Natural killer cell (primary cell): Measurements from ENCODE around the gene SPRED1. TPM values are rescaled to one million over a fixed set of nuclear protein-coding genes. Genes with fewer than 3 reads are reported as not detected.

Source experiments
- ATAC-seq, 3 donors: fragments of 150-1000 bp in 2 of 3; fragments of 200-7000 bp in 1 of 3; cut with Tn5 transposase; 1 replicate in 1 of 3; 2 replicates in 2 of 3; pipeline ENCODE4 v1.10.0; 2021; ENCODE audit warnings: mild to moderate bottlenecking in 2 of 3, moderate library complexity in 2 of 3
- DNase-seq, 2 donors: peaks; one replicate each; pipeline versions ENCODE4 v3.0.0 to v3.0.0-alpha.2; 2013 to 2021; ENCODE audit warnings: mixed read lengths in 1 of 2
- H3K27ac ChIP-seq: one replicate; pipeline ENCODE4 v1.5.1; 2013; ENCODE audit warnings: mild to moderate bottlenecking, low read length
- H3K27me3 ChIP-seq: one replicate; pipeline ENCODE4 v1.6.1; 2013; ENCODE audit warnings: low read length; ENCODE audit not compliant: control insufficient read depth, insufficient read depth
- H3K36me3 ChIP-seq: one replicate; pipeline ENCODE4 v1.6.1; 2013; ENCODE audit warnings: low read length; ENCODE audit not compliant: control insufficient read depth, insufficient read depth
- H3K4me1 ChIP-seq: one replicate; pipeline ENCODE4 v1.6.1; 2013; ENCODE audit warnings: low read length; ENCODE audit not compliant: control insufficient read depth, insufficient read depth
- H3K4me3 ChIP-seq: one replicate; pipeline ENCODE4 v1.5.1; 2013; ENCODE audit warnings: low read length
- H3K9me3 ChIP-seq: one replicate; pipeline ENCODE4 v1.6.1; 2013; ENCODE audit warnings: low read length; ENCODE audit not compliant: control insufficient read depth, insufficient read depth
- H3K27ac Mint-ChIP-seq, 2 donors: one replicate each; pipeline ENCODE4 v1.8.0; 2022; ENCODE audit warnings: mild to moderate bottlenecking in 2 of 2, mixed read lengths in 2 of 2, moderate library complexity in 1 of 2
- H3K27me3 Mint-ChIP-seq, 2 donors: one replicate each; pipeline ENCODE4 v1.8.0; 2022; ENCODE audit warnings: low read depth in 2 of 2, mixed read lengths in 2 of 2
- H3K36me3 Mint-ChIP-seq: one replicate; pipeline ENCODE4 v1.8.0; 2022; ENCODE audit warnings: mixed read lengths
- H3K4me1 Mint-ChIP-seq, 2 donors: one replicate each; pipeline ENCODE4 v1.8.0; 2022; ENCODE audit warnings: mixed read lengths in 2 of 2
- H3K4me3 Mint-ChIP-seq: one replicate; pipeline ENCODE4 v1.8.0; 2022; ENCODE audit warnings: mild to moderate bottlenecking, moderate library complexity, mixed read lengths
- H3K9me3 Mint-ChIP-seq, 2 donors: one replicate each; pipeline ENCODE4 v1.8.0; 2022; ENCODE audit warnings: mixed read lengths in 2 of 2
- WGBS: methylation state at CpG from one replicate; pipeline ENCODE4 v1.1.7; 2013; ENCODE audit warnings: missing lambda C conversion rate; ENCODE audit not compliant: insufficient coverage; 5-methylcytosine and 5-hydroxymethylcytosine counted together
- intact Hi-C: fragments of 100-400 bp; cut with micrococcal nuclease; formaldehyde crosslinking; loops from one replicate; pipeline ENCODE4 v1.14.2; 2022
- total RNA-seq, 4 donors: library from RNA; stranded (reverse); fragments of 120-200 nt in 1 of 4; gene quantifications; one replicate each; pipeline versions ENCODE4 v1.2.3 to v1.2.4, GENCODE V29; 2013 to 2022
- TF ChIP-seq, protein P1 (sequence below): fragments of 200-600 bp; IDR thresholded peaks from one replicate; pipeline ENCODE4 v1.8.0; 2022; ENCODE audit warnings: antibody characterized with exemption

SPRED1 gene
- total RNA-seq, 3 donors from 2014 or later (not counting 1 experiment from before 2014, with no cell fraction given): 1.1 to 2.0 (median 1.5) TPM

DNA sequence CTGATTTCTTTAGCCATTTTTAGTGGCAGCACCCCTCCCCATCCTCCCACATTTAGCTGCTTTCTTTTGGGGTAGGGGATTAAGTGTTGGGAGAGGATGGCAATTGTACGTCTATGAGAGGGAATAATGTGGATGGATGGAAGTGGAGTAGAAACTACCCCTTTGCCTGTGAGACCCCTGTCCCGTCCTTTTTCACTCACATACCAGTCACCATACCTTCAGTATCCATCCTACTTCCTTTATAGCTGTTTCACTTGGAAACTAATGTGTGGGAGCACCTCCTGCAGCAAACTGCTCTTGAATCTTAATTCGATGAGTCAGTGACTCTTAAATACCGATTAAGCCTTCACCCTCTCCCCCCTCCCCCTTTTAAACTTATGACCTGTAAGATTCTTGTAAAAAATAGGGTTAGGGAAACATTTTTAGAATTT is 730 bp downstream of the SPRED1 start:
- Mint-ChIP-seq H3K9me3 (no peaks in the 10 kb centered on the region), H3K27ac (peak overlapping the region; percentile 24 to 81), H3K27me3 (peaks cover 4 to 13% of the 10 kb centered on the region in 2 donors), H3K4me3 (peak overlapping the region; percentile 91), H3K36me3 (no peaks in the 10 kb centered on the region), H3K4me1 (peaks cover 29 to 30% of the 10 kb centered on the region in 2 donors)
- Histone ChIP-seq H3K4me1 (peaks cover 18% of the 10 kb centered on the region), H3K4me3 (peak overlapping the region; percentile 72), H3K36me3 (no peaks in the 10 kb centered on the region), H3K9me3 (no peaks in the 10 kb centered on the region), H3K27ac (no peak overlapping the region), H3K27me3 (peaks cover 6% of the 10 kb centered on the region)
- ATAC-seq (no peak), DNase-seq (peak in 1 of 2 donors; percentile 27)
- TF ChIP-seq, protein P1, sequence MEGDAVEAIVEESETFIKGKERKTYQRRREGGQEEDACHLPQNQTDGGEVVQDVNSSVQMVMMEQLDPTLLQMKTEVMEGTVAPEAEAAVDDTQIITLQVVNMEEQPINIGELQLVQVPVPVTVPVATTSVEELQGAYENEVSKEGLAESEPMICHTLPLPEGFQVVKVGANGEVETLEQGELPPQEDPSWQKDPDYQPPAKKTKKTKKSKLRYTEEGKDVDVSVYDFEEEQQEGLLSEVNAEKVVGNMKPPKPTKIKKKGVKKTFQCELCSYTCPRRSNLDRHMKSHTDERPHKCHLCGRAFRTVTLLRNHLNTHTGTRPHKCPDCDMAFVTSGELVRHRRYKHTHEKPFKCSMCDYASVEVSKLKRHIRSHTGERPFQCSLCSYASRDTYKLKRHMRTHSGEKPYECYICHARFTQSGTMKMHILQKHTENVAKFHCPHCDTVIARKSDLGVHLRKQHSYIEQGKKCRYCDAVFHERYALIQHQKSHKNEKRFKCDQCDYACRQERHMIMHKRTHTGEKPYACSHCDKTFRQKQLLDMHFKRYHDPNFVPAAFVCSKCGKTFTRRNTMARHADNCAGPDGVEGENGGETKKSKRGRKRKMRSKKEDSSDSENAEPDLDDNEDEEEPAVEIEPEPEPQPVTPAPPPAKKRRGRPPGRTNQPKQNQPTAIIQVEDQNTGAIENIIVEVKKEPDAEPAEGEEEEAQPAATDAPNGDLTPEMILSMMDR: no peak
- intact Hi-C loops: loop anchor here (5.0 kb wide), 1 partner anchor 54 kb away; no protein-coding TSS in a partner anchor
- WGBS: 0% methylated on average over 2 of the region's 4 CpGs

DNA sequence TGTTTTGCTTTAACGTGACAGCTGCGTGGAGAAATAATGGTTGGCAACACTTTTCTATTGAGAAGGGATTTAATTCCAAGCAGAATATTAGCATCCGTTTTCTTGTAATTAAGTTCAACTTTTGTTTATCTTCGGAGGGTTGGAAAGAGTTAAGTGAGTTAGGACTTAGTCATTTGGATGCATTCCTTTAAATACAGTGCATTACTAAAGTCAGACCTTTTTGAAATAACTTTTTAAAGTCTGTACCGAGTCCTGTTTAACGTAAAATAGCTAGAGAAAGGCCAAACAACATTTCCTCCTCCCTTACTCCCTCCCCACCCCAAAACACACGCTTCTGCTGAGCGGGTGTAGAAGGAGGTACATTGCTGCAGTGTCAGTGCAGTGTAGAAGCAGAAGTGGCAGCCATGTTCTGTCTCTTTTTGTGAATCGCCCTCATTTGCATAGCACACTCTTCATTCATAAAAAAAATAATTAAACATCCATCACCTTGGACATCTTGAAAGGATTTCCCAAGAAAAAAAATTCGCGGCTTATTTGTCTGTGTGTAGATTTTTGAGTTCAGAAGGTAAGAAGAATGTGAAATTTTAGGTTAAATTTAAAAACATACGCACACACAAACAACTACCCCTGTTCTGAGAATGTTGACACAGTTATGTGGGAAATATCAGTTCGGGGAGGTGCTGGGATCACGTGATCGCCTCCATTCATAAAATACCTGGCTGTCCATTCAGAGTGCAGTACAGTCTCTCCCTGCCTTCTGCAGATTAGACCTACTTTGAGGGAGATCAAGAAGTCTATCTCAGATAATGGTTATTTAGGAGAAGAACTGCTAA is 1.6 kb downstream of the SPRED1 start:
- H3K4me1 Mint-ChIP-seq: peaks cover 29 to 30% of the 10 kb centered on the region in 2 donors
- Histone ChIP-seq H3K4me3 (peak overlapping the region; percentile 11), H3K27ac (no peak overlapping the region), H3K36me3 (no peaks in the 10 kb centered on the region), H3K27me3 (no peaks in the 10 kb centered on the region), H3K4me1 (peaks cover 18% of the 10 kb centered on the region), H3K9me3 (no peaks in the 10 kb centered on the region)
- H3K4me3 Mint-ChIP-seq: peak overlapping the region; percentile 91
- H3K36me3 Mint-ChIP-seq: no peaks in the 10 kb centered on the region
- peaks cover 3 to 5% of the 10 kb centered on the region in 2 donors for H3K27me3 Mint-ChIP-seq
- intact Hi-C loops: loop anchor here (5.0 kb wide), 1 partner anchor 53 kb away; no protein-coding TSS in a partner anchor
- TF ChIP-seq, protein P1: no peak
- peak in 1 of 2 donors; percentile 68 for DNase-seq
- no peaks in the 10 kb centered on the region for H3K9me3 Mint-ChIP-seq
- WGBS: 0% methylated on average over 4 of the region's 15 CpGs
- peak overlapping the region; percentile 64 to 81 for H3K27ac Mint-ChIP-seq
- ATAC-seq: peak; percentile 54 to 67 (median 58)

DNA sequence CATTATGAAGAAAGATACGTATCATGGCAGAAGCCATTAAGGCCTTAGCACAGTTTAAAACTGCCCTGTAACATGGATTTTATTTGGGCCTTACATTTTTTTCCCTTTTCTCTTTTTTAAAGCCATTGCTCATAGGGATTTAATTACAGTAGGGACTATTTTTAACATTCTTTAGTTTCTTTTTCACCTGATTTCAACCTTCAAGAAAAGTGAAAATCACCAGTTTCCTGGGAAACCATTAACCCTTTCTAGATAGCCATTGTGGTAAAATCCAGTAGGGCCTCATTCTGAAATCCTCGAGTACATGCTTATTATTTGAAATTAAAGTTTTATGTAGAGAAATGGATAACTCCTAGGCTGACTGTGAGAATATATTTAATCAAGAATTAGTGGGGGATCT is 3.1 kb downstream of the SPRED1 start:
- Histone ChIP-seq H3K27ac (no peak overlapping the region), H3K36me3 (no peaks in the 10 kb centered on the region), H3K4me3 (no peak overlapping the region), H3K9me3 (no peaks in the 10 kb centered on the region), H3K27me3 (no peaks in the 10 kb centered on the region), H3K4me1 (peaks cover 16% of the 10 kb centered on the region)
- TF ChIP-seq, protein P1: no peak
- WGBS: 92% methylated on average over 2 of the region's 2 CpGs
- H3K27me3 Mint-ChIP-seq: no peaks in the 10 kb centered on the region
- H3K4me3 Mint-ChIP-seq: no peak overlapping the region
- H3K36me3 Mint-ChIP-seq: no peaks in the 10 kb centered on the region
- DNase-seq: no peak
- peaks cover 28 to 30% of the 10 kb centered on the region in 2 donors for H3K4me1 Mint-ChIP-seq
- H3K27ac Mint-ChIP-seq: no peak overlapping the region
- intact Hi-C loops: no loop called here
- no peak for ATAC-seq
- H3K9me3 Mint-ChIP-seq: no peaks in the 10 kb centered on the region
